Measurements from ENCODE around the gene NSD1. TPM values are rescaled to one million over a fixed set of nuclear protein-coding genes. Genes with fewer than 3 reads are reported as not detected.

Gene NSD1
- total RNA-seq, 1 donor from 2014 or later = 178 TPM

- H3K36me3 Mint-ChIP-seq (ENCODE audit: insufficient read depth) = peaks cover 15% of the 10 kb centered on the region
- H3K27me3 Mint-ChIP-seq = no peaks in the 10 kb centered on the region
- H3K4me3 Mint-ChIP-seq (ENCODE audit: low read depth) = no peak overlapping the region
- TF ChIP-seq CTCF (IDR thresholded peaks at IDR 0.05; ENCODE audit: unreplicated experiment) = no peak
- no peak for DNase-seq (ENCODE audit: low spot score, unreplicated experiment)
- H3K4me1 Mint-ChIP-seq (ENCODE audit: low read depth) = no peaks in the 10 kb centered on the region
- no peaks in the 10 kb centered on the region for H3K9me3 Mint-ChIP-seq (ENCODE audit: low read depth)
- peak overlapping the region; percentile 34 for H3K27ac Mint-ChIP-seq
Observed at GRCh38 chr5:177232761-177233160, 99.2 kb downstream of the NSD1 start.

- H3K36me3 Mint-ChIP-seq (ENCODE audit: insufficient read depth) = peaks cover 16% of the 10 kb centered on the region
- H3K27me3 Mint-ChIP-seq = no peaks in the 10 kb centered on the region
- H3K27ac Mint-ChIP-seq = no peak overlapping the region
- DNase-seq (ENCODE audit: low spot score, unreplicated experiment) = no peak
- H3K4me1 Mint-ChIP-seq (ENCODE audit: low read depth) = no peaks in the 10 kb centered on the region
- no peak for TF ChIP-seq CTCF (IDR thresholded peaks at IDR 0.05; ENCODE audit: unreplicated experiment)
- no peaks in the 10 kb centered on the region for H3K9me3 Mint-ChIP-seq (ENCODE audit: low read depth)
- no peak overlapping the region for H3K4me3 Mint-ChIP-seq (ENCODE audit: low read depth)
Observed at GRCh38 chr5:177233206-177233605, 99.6 kb downstream of the NSD1 start.

GRCh38 chr5:177233802-177234201 is 100.2 kb downstream of the NSD1 start:
- Mint-ChIP-seq H3K27me3 (no peaks in the 10 kb centered on the region), H3K4me1 (ENCODE audit: low read depth) (no peaks in the 10 kb centered on the region), H3K9me3 (ENCODE audit: low read depth) (no peaks in the 10 kb centered on the region), H3K36me3 (ENCODE audit: insufficient read depth) (peaks cover 22% of the 10 kb centered on the region), H3K4me3 (ENCODE audit: low read depth) (no peak overlapping the region), H3K27ac (peak overlapping the region; percentile 47)
- DNase-seq (ENCODE audit: low spot score, unreplicated experiment) = no peak
- no peak for TF ChIP-seq CTCF (IDR thresholded peaks at IDR 0.05; ENCODE audit: unreplicated experiment)

GRCh38 chr5:177234841-177235240 is 101.3 kb downstream of the NSD1 start:
- H3K9me3 Mint-ChIP-seq (ENCODE audit: low read depth) = no peaks in the 10 kb centered on the region
- H3K36me3 Mint-ChIP-seq (ENCODE audit: insufficient read depth) = peaks cover 22% of the 10 kb centered on the region
- TF ChIP-seq CTCF (IDR thresholded peaks at IDR 0.05; ENCODE audit: unreplicated experiment) = no peak
- no peaks in the 10 kb centered on the region for H3K4me1 Mint-ChIP-seq (ENCODE audit: low read depth)
- DNase-seq (ENCODE audit: low spot score, unreplicated experiment) = no peak
- H3K4me3 Mint-ChIP-seq (ENCODE audit: low read depth) = no peak overlapping the region
- no peak overlapping the region for H3K27ac Mint-ChIP-seq
- H3K27me3 Mint-ChIP-seq = no peaks in the 10 kb centered on the region

GRCh38 chr5:177241768-177242167 is 108.2 kb downstream of the NSD1 start:
- peaks cover 30% of the 10 kb centered on the region for H3K36me3 Mint-ChIP-seq (ENCODE audit: insufficient read depth)
- TF ChIP-seq CTCF (IDR thresholded peaks at IDR 0.05; ENCODE audit: unreplicated experiment) = no peak
- no peak overlapping the region for H3K27ac Mint-ChIP-seq
- no peaks in the 10 kb centered on the region for H3K4me1 Mint-ChIP-seq (ENCODE audit: low read depth)
- H3K27me3 Mint-ChIP-seq = no peaks in the 10 kb centered on the region
- no peak overlapping the region for H3K4me3 Mint-ChIP-seq (ENCODE audit: low read depth)
- no peaks in the 10 kb centered on the region for H3K9me3 Mint-ChIP-seq (ENCODE audit: low read depth)
- no peak for DNase-seq (ENCODE audit: low spot score, unreplicated experiment)

Measured in progenitor cell of endocrine pancreas (in vitro differentiated cells).